Neural progenitor cell (in vitro differentiated cells): Measurements from ENCODE around the gene TMEM106C. TPM values are rescaled to one million over a fixed set of nuclear protein-coding genes. Genes with fewer than 3 reads are reported as not detected.

Experiments
- DNase-seq: peaks from one replicate; pipeline ENCODE4 v3.0.0-alpha.2; 2016; ENCODE audit warnings: low spot score
- H2AFZ ChIP-seq: fragments of 200-600 bp; sonication (generic); replicated peaks from 2 replicates; pipeline ENCODE4 v1.6.1; 2016; ENCODE audit warnings: antibody characterized with exemption
- H3F3A ChIP-seq: fragments of 200-600 bp; sonication (generic); 2 replicates; pipeline ENCODE4 v1.6.1; 2016; ENCODE audit warnings: antibody characterized with exemption, low read depth
- H3K27ac ChIP-seq: fragments of 200-600 bp; sonication (generic); 2 replicates; pipeline ENCODE4 v1.5.1; 2016; ENCODE audit warnings: mild to moderate bottlenecking
- H3K27me3 ChIP-seq: fragments of 200-600 bp; sonication (generic); 2 replicates; pipeline ENCODE4 v1.6.1; 2016; ENCODE audit warnings: mild to moderate bottlenecking, moderate library complexity
- H3K36me3 ChIP-seq: fragments of 200-600 bp; sonication (generic); 2 replicates; pipeline ENCODE4 v1.5.1; 2016
- H3K4me1 ChIP-seq: fragments of 200-600 bp; sonication (generic); 2 replicates; pipeline ENCODE4 v1.6.1; 2016; ENCODE audit warnings: mixed run types
- H3K4me2 ChIP-seq: fragments of 200-600 bp; sonication (generic); 2 replicates; pipeline ENCODE4 v1.6.1; 2016
- H3K4me3 ChIP-seq: fragments of 200-600 bp; sonication (generic); 2 replicates; pipeline ENCODE4 v1.5.1; 2016
- H3K79me2 ChIP-seq: fragments of 200-600 bp; sonication (generic); 2 replicates; pipeline ENCODE4 v1.6.1; 2016; ENCODE audit warnings: low read depth
- H3K9ac ChIP-seq: fragments of 200-600 bp; sonication (generic); 2 replicates; pipeline ENCODE4 v1.6.1; 2016
- H3K9me3 ChIP-seq: fragments of 200-600 bp; sonication (generic); 2 replicates; pipeline ENCODE4 v1.5.1; 2016; ENCODE audit warnings: low read depth
- H4K20me1 ChIP-seq: fragments of 200-600 bp; sonication (generic); 2 replicates; pipeline ENCODE4 v1.6.1; 2016; ENCODE audit warnings: low read depth
- H3K27ac Mint-ChIP-seq: 3 replicates; pipeline ENCODE4 v1.8.0; 2021; ENCODE audit warnings: mixed read lengths
- H3K27me3 Mint-ChIP-seq: 2 replicates; pipeline ENCODE4 v1.8.0; 2022; ENCODE audit warnings: low read depth, mild to moderate bottlenecking, inconsistent platforms, moderate library complexity, mixed read lengths; ENCODE audit not compliant: insufficient read depth
- H3K36me3 Mint-ChIP-seq: 3 replicates; pipeline ENCODE4 v1.8.0; 2021; ENCODE audit warnings: mixed read lengths
- H3K4me1 Mint-ChIP-seq: 3 replicates; pipeline ENCODE4 v1.8.0; 2021; ENCODE audit warnings: mixed read lengths
- H3K4me3 Mint-ChIP-seq: 3 replicates; pipeline ENCODE4 v1.8.0; 2021; ENCODE audit warnings: mild to moderate bottlenecking, moderate library complexity, mixed read lengths
- H3K9me3 Mint-ChIP-seq: 3 replicates; pipeline ENCODE4 v1.8.0; 2020; ENCODE audit warnings: mixed read lengths
- EZH2 ChIP-seq: fragments of 200-600 bp; sonication (generic); IDR thresholded peaks from 2 replicates; pipeline ENCODE4 v1.6.1; 2017; ENCODE audit warnings: antibody characterized with exemption, mild to moderate bottlenecking, moderate library complexity
- EZH2phosphoT487 ChIP-seq: fragments of 200-600 bp; sonication (generic); IDR thresholded peaks from 2 replicates; pipeline ENCODE4 v1.6.1; 2017; ENCODE audit warnings: antibody characterized with exemption
- total RNA-seq: library from RNA; depleted of rRNA; stranded (reverse); fragments of >200 nt; gene quantifications from 2 replicates; pipeline ENCODE4 v1.2.3, GENCODE V29; 2015; ENCODE audit warnings: low replicate concordance
- TF ChIP-seq, protein P1 (sequence below): fragments of 200-600 bp; sonication (generic); IDR thresholded peaks from 2 replicates; pipeline ENCODE4 v1.5.1; 2017; ENCODE audit warnings: antibody characterized with exemption, mild to moderate bottlenecking

The TMEM106C gene
- total RNA-seq, 1 donor from 2014 or later = 87.5 TPM

DNA sequence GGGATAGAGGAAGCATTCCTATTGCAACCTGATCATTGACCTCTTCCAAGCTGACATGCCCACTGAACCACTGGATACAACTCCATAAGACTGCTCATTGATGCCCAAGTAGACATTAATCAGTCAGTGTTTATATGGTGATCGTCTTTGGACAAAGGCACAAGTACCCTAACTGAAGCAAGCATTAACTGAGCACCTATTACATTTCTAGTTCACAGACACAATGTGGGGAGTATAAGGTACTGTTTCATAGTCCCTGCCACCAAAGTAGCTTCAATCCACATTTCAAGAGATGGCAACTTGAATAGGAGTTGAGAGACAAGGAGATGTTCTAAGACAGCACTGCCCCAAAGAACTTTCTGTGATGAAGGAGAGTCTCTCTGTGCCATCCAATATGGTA is 51.7 kb downstream of the TMEM106C start:
- Histone ChIP-seq H3K27me3 (peaks cover 100% of the 10 kb centered on the region), H3K79me2 (no peaks in the 10 kb centered on the region), H3K27ac (no peak overlapping the region), H3K4me1 (peaks cover 15% of the 10 kb centered on the region), H3F3A (no peaks in the 10 kb centered on the region), H3K9me3 (no peaks in the 10 kb centered on the region), H2AFZ (no peak overlapping the region), H3K4me2 (no peak overlapping the region), H3K9ac (no peak overlapping the region), H3K36me3 (no peaks in the 10 kb centered on the region), H4K20me1 (no peaks in the 10 kb centered on the region), H3K4me3 (no peak overlapping the region)
- Mint-ChIP-seq H3K27ac (no peak overlapping the region), H3K27me3 (peaks cover 6% of the 10 kb centered on the region), H3K4me3 (no peak overlapping the region), H3K9me3 (no peaks in the 10 kb centered on the region), H3K4me1 (peaks cover 13% of the 10 kb centered on the region), H3K36me3 (no peaks in the 10 kb centered on the region)
- DNase-seq = no peak
- TF ChIP-seq EZH2phosphoT487 (no peak), EZH2 (no peak)
- TF ChIP-seq, protein P1, sequence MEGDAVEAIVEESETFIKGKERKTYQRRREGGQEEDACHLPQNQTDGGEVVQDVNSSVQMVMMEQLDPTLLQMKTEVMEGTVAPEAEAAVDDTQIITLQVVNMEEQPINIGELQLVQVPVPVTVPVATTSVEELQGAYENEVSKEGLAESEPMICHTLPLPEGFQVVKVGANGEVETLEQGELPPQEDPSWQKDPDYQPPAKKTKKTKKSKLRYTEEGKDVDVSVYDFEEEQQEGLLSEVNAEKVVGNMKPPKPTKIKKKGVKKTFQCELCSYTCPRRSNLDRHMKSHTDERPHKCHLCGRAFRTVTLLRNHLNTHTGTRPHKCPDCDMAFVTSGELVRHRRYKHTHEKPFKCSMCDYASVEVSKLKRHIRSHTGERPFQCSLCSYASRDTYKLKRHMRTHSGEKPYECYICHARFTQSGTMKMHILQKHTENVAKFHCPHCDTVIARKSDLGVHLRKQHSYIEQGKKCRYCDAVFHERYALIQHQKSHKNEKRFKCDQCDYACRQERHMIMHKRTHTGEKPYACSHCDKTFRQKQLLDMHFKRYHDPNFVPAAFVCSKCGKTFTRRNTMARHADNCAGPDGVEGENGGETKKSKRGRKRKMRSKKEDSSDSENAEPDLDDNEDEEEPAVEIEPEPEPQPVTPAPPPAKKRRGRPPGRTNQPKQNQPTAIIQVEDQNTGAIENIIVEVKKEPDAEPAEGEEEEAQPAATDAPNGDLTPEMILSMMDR = no peak

GRCh38 chr12:48015954-48016353 is 52.6 kb downstream of the TMEM106C start:
- no peak overlapping the region for H2AFZ ChIP-seq
- H3K36me3 ChIP-seq = no peaks in the 10 kb centered on the region
- no peak overlapping the region for H3K27ac ChIP-seq
- no peak overlapping the region for H3K4me3 Mint-ChIP-seq
- H3K27ac Mint-ChIP-seq = no peak overlapping the region
- no peak for TF ChIP-seq EZH2
- TF ChIP-seq, protein P1 = no peak
- no peak for TF ChIP-seq EZH2phosphoT487
- no peaks in the 10 kb centered on the region for H3K9me3 ChIP-seq
- H3K4me2 ChIP-seq = no peak overlapping the region
- H3K4me1 ChIP-seq = peaks cover 16% of the 10 kb centered on the region
- no peak overlapping the region for H3K9ac ChIP-seq
- no peak overlapping the region for H3K4me3 ChIP-seq
- DNase-seq = no peak
- peaks cover 5% of the 10 kb centered on the region for H3F3A ChIP-seq
- H3K27me3 ChIP-seq = peaks cover 100% of the 10 kb centered on the region
- H3K4me1 Mint-ChIP-seq = peaks cover 13% of the 10 kb centered on the region
- peaks cover 6% of the 10 kb centered on the region for H3K27me3 Mint-ChIP-seq
- no peaks in the 10 kb centered on the region for H3K79me2 ChIP-seq
- H4K20me1 ChIP-seq = no peaks in the 10 kb centered on the region
- H3K9me3 Mint-ChIP-seq = no peaks in the 10 kb centered on the region
- no peaks in the 10 kb centered on the region for H3K36me3 Mint-ChIP-seq

DNA sequence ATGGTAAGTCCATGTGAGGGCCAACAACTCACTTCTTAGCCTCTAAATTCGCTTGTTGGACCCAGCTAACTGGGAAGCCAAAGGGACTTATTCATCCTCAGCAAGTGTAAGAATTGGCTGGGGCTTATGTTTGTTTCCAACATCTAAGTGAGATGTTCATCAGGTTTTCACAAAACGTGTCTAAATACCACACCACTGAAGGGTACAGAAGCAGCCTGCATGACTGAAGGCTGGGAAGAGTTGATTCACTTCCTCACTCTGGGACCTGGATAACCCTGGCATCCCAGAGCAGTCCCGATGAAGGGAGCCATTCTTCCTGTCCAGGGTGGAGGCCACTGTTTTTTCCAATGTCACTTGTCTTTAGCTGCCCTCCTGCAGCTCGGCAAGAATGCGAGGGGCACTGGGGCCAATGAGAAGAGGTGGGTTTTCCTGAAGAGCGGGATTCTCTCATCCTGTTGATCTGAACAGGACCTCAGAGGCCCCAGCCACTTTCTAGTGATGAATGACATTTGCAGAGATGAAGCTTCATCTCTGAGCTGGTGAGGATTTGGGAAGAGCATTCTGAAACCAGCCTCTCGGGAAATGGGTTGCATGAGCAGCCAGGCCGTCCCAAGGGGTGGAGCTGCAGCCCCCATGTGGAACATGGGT is 53.1 kb downstream of the TMEM106C start:
- Histone ChIP-seq H3K4me2 (no peak overlapping the region), H3K4me1 (peaks cover 21% of the 10 kb centered on the region), H3K9me3 (no peaks in the 10 kb centered on the region), H3K79me2 (no peaks in the 10 kb centered on the region), H4K20me1 (no peaks in the 10 kb centered on the region), H3K27me3 (peaks cover 97% of the 10 kb centered on the region), H3K9ac (no peak overlapping the region), H3F3A (peaks cover 10% of the 10 kb centered on the region), H2AFZ (no peak overlapping the region), H3K36me3 (no peaks in the 10 kb centered on the region), H3K4me3 (no peak overlapping the region), H3K27ac (no peak overlapping the region)
- no peaks in the 10 kb centered on the region for H3K9me3 Mint-ChIP-seq
- no peak overlapping the region for H3K4me3 Mint-ChIP-seq
- DNase-seq = no peak
- H3K27ac Mint-ChIP-seq = no peak overlapping the region
- H3K4me1 Mint-ChIP-seq = peaks cover 15% of the 10 kb centered on the region
- H3K27me3 Mint-ChIP-seq = peaks cover 6% of the 10 kb centered on the region
- H3K36me3 Mint-ChIP-seq = no peaks in the 10 kb centered on the region
- TF ChIP-seq EZH2phosphoT487 = no peak
- TF ChIP-seq, protein P1 = no peak
- TF ChIP-seq EZH2 = no peak
